Thymus (tissue), 11 donors: ENCODE results near the gene SLC4A5. TPM values are rescaled to one million over a fixed set of nuclear protein-coding genes. Genes with fewer than 3 reads are reported as not detected.
"Not testable (repeated sequence)": the region's sequence is repeated elsewhere in the genome, so short reads cannot be mapped to it uniquely, and the experiment has no call there.

Source experiments
- DNase-seq, 9 donors: peaks; one replicate each; pipeline ENCODE4 v3.0.0-alpha.2; 2013; ENCODE audit warnings: low spot score in 9 of 9, low read depth in 6 of 9, missing footprints in 1 of 9
- H3K27ac ChIP-seq, 2 donors: one replicate each; pipeline ENCODE4 v1.5.1; 2013; ENCODE audit warnings: control low read depth in 1 of 2, low read depth in 1 of 2, low read length in 1 of 2, mild to moderate bottlenecking in 1 of 2, moderate library complexity in 1 of 2
- H3K27me3 ChIP-seq, 2 donors: one replicate each; pipeline ENCODE4 v1.5.1; 2013; ENCODE audit warnings: low read length in 1 of 2; ENCODE audit not compliant: control insufficient read depth in 2 of 2, insufficient read depth in 1 of 2
- H3K36me3 ChIP-seq, 2 donors: one replicate each; pipeline ENCODE4 v1.5.1; 2013; ENCODE audit warnings: low read length in 1 of 2, mild to moderate bottlenecking in 1 of 2, moderate library complexity in 1 of 2; ENCODE audit not compliant: control insufficient read depth in 2 of 2, insufficient read depth in 2 of 2
- H3K4me1 ChIP-seq, 2 donors: one replicate each; pipeline ENCODE4 v1.5.1; 2013; ENCODE audit warnings: low read length in 2 of 2; ENCODE audit not compliant: control insufficient read depth in 2 of 2, insufficient read depth in 2 of 2
- H3K4me3 ChIP-seq, 2 donors: one replicate each; pipeline ENCODE4 v1.5.1; 2013; ENCODE audit warnings: low read length in 2 of 2, control low read depth in 1 of 2, mild to moderate bottlenecking in 1 of 2
- H3K9me3 ChIP-seq, 2 donors: one replicate each; pipeline ENCODE4 v1.5.1; 2013; ENCODE audit warnings: low read length in 1 of 2, mild to moderate bottlenecking in 1 of 2; ENCODE audit not compliant: control insufficient read depth in 2 of 2, insufficient read depth in 1 of 2
- WGBS: extraction: QIAGEN DNeasy Blood & Tissue Kit; methylation state at CpG from one replicate; pipeline ENCODE4 v1.1.7; 2013; 5-methylcytosine and 5-hydroxymethylcytosine counted together
- polyA plus RNA-seq: library from polyadenylated mRNA; stranded (reverse); fragments of 200-250 nt; gene quantifications from one replicate; pipeline ENCODE4 v1.2.3, GENCODE V29; 2013
- total RNA-seq: library from RNA; stranded (reverse); fragments of 120-200 nt; gene quantifications from one replicate; pipeline ENCODE4 v1.2.4, GENCODE V29; 2013
- donor health status: healthy.

Gene SLC4A5
- total and polyA plus RNA-seq, 2 donors: 0.85 to 2.5 TPM

DNA sequence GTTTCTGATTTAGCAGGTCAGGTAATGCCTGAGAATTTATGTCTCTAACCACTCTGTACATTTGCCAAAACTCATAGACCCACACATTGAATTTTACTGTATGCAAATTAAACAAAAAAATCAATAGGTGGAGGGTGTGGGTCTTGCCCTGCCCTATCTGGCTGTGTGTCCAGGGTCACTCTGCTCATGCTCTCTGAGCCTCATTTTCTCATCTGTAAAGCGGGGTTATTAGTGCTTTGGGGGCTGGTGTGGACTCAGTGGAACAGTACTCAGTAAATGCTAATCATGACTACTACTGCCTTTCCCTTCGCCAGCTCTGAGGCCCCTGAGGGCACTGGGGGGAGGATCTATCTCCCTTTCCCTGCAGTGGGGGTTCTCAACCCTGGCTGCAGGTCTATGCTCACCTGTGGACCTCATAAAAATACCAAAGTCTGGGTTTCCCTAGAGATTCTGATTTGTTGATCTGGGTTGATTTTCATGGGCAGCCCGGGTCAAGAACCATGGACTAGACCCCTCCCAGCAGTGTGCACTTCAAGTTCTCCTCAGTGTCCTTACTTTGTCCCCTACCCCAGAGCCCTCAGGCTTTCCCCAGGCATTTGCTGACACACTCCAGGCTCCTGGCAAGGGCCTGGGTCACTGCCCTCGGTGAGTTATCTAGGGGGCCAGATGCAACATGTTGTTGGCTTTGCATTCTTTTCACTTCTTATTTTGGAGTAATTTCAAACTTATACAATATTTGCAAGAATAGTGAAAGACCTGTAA is 117.3 kb downstream of the SLC4A5 start:
- Histone ChIP-seq H3K27me3 (no peaks in the 10 kb centered on the region), H3K36me3 (no peaks in the 10 kb centered on the region), H3K27ac (no peak overlapping the region), H3K9me3 (no peaks in the 10 kb centered on the region), H3K4me3 (no peak overlapping the region), H3K4me1 (no peaks in the 10 kb centered on the region)
- WGBS: 95% methylated on average over 4 of the region's 4 CpGs
- DNase-seq: no peak

DNA sequence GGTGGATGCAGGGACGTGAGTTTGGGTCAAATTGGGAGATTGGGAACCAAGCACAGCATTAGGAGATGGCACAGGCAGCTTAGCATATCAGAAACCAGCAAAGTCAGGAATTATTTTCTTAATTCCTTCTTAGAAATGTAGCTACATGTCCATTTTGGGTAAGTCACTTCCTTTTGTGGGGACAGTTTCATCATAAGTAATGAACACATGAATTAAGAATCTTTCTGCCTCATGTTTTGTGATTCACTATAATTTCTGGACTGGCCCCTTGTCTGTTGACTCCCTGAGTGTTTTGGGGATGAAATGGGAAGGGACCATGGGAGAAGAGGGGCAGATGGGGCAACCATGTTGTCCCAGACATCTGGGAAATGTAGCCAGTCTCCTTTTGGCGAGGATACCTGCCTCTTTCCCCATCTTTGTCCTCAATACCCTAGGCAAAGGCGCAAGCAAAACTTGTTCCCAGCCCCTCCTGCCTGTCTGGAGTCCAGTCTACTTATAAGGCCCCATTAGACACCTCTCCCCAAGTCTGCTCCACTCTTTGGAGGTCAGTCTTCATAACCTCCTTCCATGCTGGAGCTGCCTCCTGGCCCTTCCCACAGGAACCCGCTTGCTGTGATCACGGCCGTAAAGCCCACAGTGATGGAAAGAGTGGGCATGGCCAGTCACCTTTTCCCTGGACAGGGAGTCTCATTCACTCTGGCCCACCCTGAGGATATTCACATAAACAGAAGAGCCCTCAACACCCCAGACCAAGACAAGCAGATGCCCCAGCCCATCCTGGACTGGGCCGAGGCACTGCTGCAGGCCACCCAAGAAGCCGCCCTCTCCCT is 119.1 kb downstream of the SLC4A5 start:
- WGBS: 97% methylated on average over 8 of the region's 8 CpGs
- no peaks in the 10 kb centered on the region for H3K27me3 ChIP-seq
- H3K27ac ChIP-seq: no peak overlapping the region
- no peak for DNase-seq
- H3K4me3 ChIP-seq: no peak overlapping the region
- no peaks in the 10 kb centered on the region for H3K36me3 ChIP-seq
- H3K9me3 ChIP-seq: no peaks in the 10 kb centered on the region
- no peaks in the 10 kb centered on the region for H3K4me1 ChIP-seq

DNA sequence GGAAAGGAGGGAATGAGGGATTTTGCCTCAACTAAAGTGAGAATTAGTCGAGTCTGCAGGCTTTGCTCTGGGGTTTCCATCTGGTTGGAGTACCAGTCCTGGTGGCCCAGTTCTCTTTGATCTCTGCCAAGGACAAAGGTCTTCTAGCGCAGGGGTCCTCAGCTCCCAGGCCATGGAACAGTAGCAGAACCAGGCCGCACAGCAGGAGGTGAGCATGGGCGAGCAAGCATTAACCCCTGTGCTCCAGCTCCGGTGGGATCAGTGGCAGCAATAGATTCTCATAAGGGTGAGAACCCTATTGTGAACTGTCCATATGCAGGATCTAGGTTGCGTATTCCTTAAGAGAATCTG is 120.9 kb downstream of the SLC4A5 start:
- H3K4me1 ChIP-seq: no peaks in the 10 kb centered on the region
- H3K27ac ChIP-seq: no peak overlapping the region
- over 99% methylated on average over 6 of the region's 6 CpGs for WGBS
- H3K36me3 ChIP-seq: no peaks in the 10 kb centered on the region
- no peaks in the 10 kb centered on the region for H3K27me3 ChIP-seq
- no peak overlapping the region for H3K4me3 ChIP-seq
- no peaks in the 10 kb centered on the region for H3K9me3 ChIP-seq
- DNase-seq: no peak

DNA sequence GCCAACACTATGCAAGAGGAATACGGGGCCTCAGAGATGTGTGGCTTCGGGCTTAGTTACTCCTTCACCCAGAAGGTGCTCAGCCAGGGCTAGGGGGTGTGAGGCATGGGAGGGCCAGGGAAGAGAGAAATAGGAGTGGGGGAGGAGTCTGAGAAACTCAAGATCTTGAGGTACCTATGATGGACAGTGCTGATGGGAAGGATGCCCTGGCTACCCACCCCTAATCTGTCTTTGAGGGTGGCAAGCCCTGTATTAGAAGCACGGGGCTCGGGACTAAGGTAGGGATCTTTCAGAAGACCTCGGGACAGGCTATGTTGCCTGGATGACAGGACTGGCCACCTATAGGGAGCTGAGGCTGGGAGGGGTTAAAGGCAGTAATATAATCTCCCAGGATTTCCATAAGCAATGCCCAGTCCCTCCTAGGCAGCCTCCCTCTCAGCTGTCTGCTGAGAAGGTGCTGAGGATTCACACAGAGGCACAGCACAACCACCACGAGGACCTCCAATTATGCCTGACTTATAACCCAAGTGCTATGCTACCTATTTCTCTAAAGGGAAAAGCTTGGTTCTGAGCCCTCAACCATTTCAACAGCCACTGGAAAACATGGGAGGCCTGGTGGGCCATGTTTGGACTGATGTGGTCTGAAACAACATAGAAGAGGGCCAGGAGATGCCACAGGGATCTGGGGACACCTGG is 121.5 kb downstream of the SLC4A5 start:
- Histone ChIP-seq H3K9me3 (no peaks in the 10 kb centered on the region), H3K4me3 (no peak overlapping the region), H3K4me1 (no peaks in the 10 kb centered on the region), H3K27me3 (no peaks in the 10 kb centered on the region), H3K36me3 (peaks cover 0 to 3% of the 10 kb centered on the region in 2 donors), H3K27ac (no peak overlapping the region)
- no peak for DNase-seq
- 98% methylated on average over 6 of the region's 6 CpGs for WGBS

DNA sequence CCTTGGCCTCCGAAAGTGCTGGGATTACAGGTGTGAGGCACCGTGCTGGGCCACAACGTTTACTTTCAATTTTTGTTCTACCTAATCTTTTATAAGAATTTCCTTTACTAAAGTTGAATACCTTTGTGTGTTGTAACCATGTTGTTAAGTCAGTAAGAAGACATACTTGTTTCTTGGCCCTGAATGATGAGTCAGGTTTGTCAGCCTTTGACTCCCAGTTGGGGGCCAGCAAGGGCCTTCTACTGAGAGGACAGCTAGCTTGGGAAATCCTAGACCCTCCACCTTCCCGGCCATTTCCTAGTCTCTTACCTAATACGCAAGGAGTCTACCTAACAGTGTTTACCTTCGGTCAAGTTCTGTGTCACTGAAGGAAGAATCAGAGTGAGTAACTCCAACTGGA is 122.1 kb downstream of the SLC4A5 start:
- Histone ChIP-seq H3K4me3 (no peak overlapping the region), H3K9me3 (no peaks in the 10 kb centered on the region), H3K4me1 (no peaks in the 10 kb centered on the region), H3K36me3 (peaks cover 0 to 6% of the 10 kb centered on the region in 2 donors), H3K27me3 (no peaks in the 10 kb centered on the region), H3K27ac (no peak overlapping the region)
- DNase-seq: no peak
- 98% methylated on average over 6 of the region's 6 CpGs for WGBS

DNA sequence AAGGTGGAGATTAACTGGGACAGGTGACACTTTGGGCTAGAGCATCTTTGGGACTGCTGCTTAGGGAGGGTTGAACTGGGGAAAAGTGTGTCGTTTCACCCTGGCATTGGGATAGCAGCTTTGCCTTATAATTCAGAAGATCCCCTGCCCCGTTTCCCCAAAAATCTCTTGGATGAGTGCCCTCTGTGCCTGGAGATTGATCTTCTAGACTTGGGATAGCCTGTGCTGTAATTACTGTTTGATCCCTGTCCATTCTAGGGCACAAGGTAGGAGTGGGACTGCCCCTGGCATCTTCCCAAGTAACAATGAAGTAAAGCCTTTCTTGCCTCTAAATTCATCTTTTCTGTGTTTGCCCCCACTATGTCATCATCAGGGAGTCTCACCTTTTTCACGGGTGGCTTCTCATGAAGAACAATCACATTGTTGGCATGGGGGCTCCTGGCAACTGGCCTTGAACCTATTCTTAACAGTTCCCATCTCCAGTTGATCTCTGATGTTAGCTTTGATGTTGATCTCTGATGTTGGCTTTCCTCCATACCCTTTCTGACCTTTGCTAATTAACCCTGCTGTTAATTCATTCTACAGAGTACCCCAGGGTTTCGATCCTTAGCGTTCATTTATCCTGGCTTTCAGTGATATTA is 123.2 kb downstream of the SLC4A5 start:
- Histone ChIP-seq H3K36me3 (peaks cover 0 to 6% of the 10 kb centered on the region in 2 donors), H3K4me3 (no peak overlapping the region), H3K9me3 (no peaks in the 10 kb centered on the region), H3K27me3 (no peaks in the 10 kb centered on the region), H3K27ac (no peak overlapping the region), H3K4me1 (no peaks in the 10 kb centered on the region)
- WGBS: 99% methylated on average over 5 of the region's 5 CpGs
- no peak for DNase-seq

DNA sequence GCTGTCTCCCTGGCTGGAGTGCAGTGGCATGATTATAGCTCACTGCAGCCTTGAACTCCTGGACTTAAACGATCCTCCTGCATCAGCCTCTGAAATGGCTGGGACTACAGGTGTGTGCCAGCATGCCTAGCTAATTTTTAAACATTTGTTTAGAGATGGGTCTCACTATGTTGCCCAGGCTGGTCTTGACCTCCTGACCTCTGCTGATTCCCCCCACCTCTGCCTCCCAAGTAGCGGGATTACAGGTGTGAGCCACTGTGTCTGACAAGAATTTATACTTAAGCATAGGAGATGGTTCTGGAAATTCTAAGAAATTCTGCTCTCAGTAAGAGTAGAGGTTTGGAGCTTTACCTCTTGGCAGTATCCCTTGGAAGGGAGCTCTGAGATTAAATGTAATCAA is 126.6 kb downstream of the SLC4A5 start:
- no peak overlapping the region for H3K4me3 ChIP-seq
- 95% methylated on average over 2 of the region's 2 CpGs for WGBS
- no peaks in the 10 kb centered on the region for H3K27me3 ChIP-seq
- H3K27ac ChIP-seq: no peak overlapping the region
- DNase-seq: no peak
- no peaks in the 10 kb centered on the region for H3K9me3 ChIP-seq
- no peaks in the 10 kb centered on the region for H3K4me1 ChIP-seq
- H3K36me3 ChIP-seq: peaks cover 8 to 26% of the 10 kb centered on the region in 2 donors

DNA sequence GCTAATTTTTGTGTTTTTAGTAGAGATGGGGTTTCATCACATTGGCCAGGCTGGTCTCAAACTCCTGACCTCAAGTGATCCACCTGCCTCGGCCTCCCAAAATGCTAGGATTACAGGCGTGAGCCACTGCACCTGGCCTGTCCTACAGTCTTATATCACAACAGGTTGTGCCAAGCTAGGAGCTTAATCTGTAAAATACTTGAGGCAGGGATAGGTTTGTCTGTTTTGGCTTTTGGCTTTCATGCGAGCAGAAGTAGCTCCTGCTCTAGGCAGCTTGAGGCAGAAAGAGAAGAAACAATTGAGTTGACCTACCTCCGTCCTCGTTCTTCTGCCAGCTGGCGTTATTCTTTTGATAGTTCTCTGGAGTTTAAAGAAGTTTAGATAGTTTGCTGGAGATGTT is 127.4 kb downstream of the SLC4A5 start:
- 98% methylated on average over 6 of the region's 6 CpGs for WGBS
- peaks cover 8 to 32% of the 10 kb centered on the region in 2 donors for H3K36me3 ChIP-seq
- H3K27ac ChIP-seq, H3K9me3 ChIP-seq, DNase-seq, H3K27me3 ChIP-seq, H3K4me3 ChIP-seq, H3K4me1 ChIP-seq: not testable (repeated sequence)
